HCT116 (cell line): ENCODE data around the gene FAM111A. TPM values are rescaled to one million over a fixed set of nuclear protein-coding genes. Genes with fewer than 3 reads are reported as not detected.

Experiments
- ATAC-seq: fragments of 200-7000 bp; cut with Tn5 transposase; 2 replicates; pipeline ENCODE4 v1.9.1; 2020; ENCODE audit warnings: mild to moderate bottlenecking, moderate library complexity
- BruUV-seq: library from RNA; stranded (reverse); fragments of 400-500 nt; replicated peaks from 2 replicates; lab custom pipeline; 2021; lab: Mats Ljungman, UMichigan
- CTCF ChIA-PET: fragments of 300-600 bp; sonication (Branson Sonifier 250); formaldehyde crosslinking; loops from one replicate; lab custom pipeline; 2021; ENCODE audit warnings: antibody characterized with exemption; lab: Charles Lee
- POLR2A ChIA-PET: fragments of 300-600, 350-600 bp; sonication (Branson Sonifier 250); formaldehyde crosslinking; loops from one replicate; lab custom pipeline; 2021; ENCODE audit warnings: antibody characterized with exemption; lab: Charles Lee
- RAD21 ChIA-PET, 2 experiments: fragments of 300-600 bp; sonication (Branson Sonifier 250); formaldehyde crosslinking; loops; one replicate each; lab custom pipeline; 2023; ENCODE audit warnings: low total read pairs in 2 of 2; ENCODE audit not compliant: uncharacterized antibody in 2 of 2, unreplicated experiment in 2 of 2, low non-redundant PET in 1 of 2; lab: Charles Lee
- DNase-seq: peaks from one replicate; pipeline ENCODE4 v3.0.0-alpha.2; 2010; ENCODE audit warnings: low read depth, low spot score
- H2AFZ ChIP-seq: fragments of 200-600 bp; shearing (Covaris generic), sonication (generic); 2 replicates; pipeline ENCODE4 v1.6.1; 2017; ENCODE audit warnings: low read depth, mixed run types, mixed read lengths, antibody characterized with exemption, low read length; ENCODE audit not compliant: poor library complexity, severe bottlenecking
- H3K27ac ChIP-seq: 2 replicates; pipeline ENCODE4 v1.5.1; 2012; ENCODE audit warnings: low read depth, low read length
- H3K27me3 ChIP-seq: fragments of 200-600 bp; sonication (generic); 2 replicates; pipeline ENCODE4 v1.6.1; 2016; ENCODE audit warnings: mixed run types, low read length, mixed read lengths; ENCODE audit not compliant: insufficient read depth
- H3K36me3 ChIP-seq, 2 experiments: fragments of 200-500 bp in 1 of 2; fragments of 200-600 bp in 1 of 2; sonication (Bioruptor generic) in 1 of 2; sonication (generic) in 1 of 2; 2 replicates each; pipeline versions ENCODE4 v1.5.1 to v1.6.1; 2014 to 2016; ENCODE audit warnings: low read length in 2 of 2, inconsistent platforms in 1 of 2, mixed read lengths in 1 of 2, mixed run types in 1 of 2; ENCODE audit not compliant: insufficient read depth in 2 of 2, control insufficient read depth in 1 of 2
- H3K4me1 ChIP-seq, 2 experiments: fragments of 200-600 bp in 1 of 2; sonication (generic) in 1 of 2; 2 replicates each; pipeline versions ENCODE4 v1.5.1 to v1.6.1; 2012 to 2017; ENCODE audit warnings: low read length in 2 of 2, inconsistent platforms in 1 of 2, mild to moderate bottlenecking in 1 of 2, mixed read lengths in 1 of 2, mixed run types in 1 of 2, moderate library complexity in 1 of 2; ENCODE audit not compliant: insufficient read depth in 2 of 2, control insufficient read depth in 1 of 2
- H3K4me2 ChIP-seq: fragments of 200-600 bp; sonication (generic); 2 replicates; pipeline ENCODE4 v1.6.1; 2017; ENCODE audit warnings: mixed run types, low read length, mixed read lengths
- H3K4me3 ChIP-seq, 2 experiments: fragments of 200-600 bp in 1 of 2; sonication (generic) in 1 of 2; replicated peaks in 1 of 2; 2 replicates each; pipeline ENCODE4 v1.5.1; 2011 to 2016; ENCODE audit warnings: low read length in 2 of 2, control low read depth in 1 of 2, low read depth in 1 of 2, mild to moderate bottlenecking in 1 of 2, mixed read lengths in 1 of 2, mixed run types in 1 of 2
- H3K79me2 ChIP-seq: fragments of 200-600 bp; sonication (generic); 2 replicates; pipeline ENCODE4 v1.6.1; 2017; ENCODE audit warnings: mild to moderate bottlenecking, mixed run types, low read length, moderate library complexity, mixed read lengths; ENCODE audit not compliant: insufficient read depth
- H3K9ac ChIP-seq: fragments of 200-600 bp; sonication (generic); 2 replicates; pipeline ENCODE4 v1.6.1; 2016; ENCODE audit warnings: low read length, mixed read lengths
- H3K9me2 ChIP-seq: fragments of 200-600 bp; sonication (generic), shearing (Covaris generic); 2 replicates; pipeline ENCODE4 v1.6.1; 2017; ENCODE audit warnings: mixed run types, mild to moderate bottlenecking, moderate library complexity; ENCODE audit not compliant: insufficient read depth
- H3K9me3 ChIP-seq, 2 experiments: fragments of 200-500 bp in 1 of 2; fragments of 200-600 bp in 1 of 2; sonication (Bioruptor generic) in 1 of 2; sonication (generic) in 1 of 2; 2 replicates each; pipeline ENCODE4 v1.6.1; 2014 to 2017; ENCODE audit warnings: low read length in 2 of 2, mixed read lengths in 2 of 2, inconsistent platforms in 1 of 2, low read depth in 1 of 2, mild to moderate bottlenecking in 1 of 2, mixed run types in 1 of 2, moderate library complexity in 1 of 2; ENCODE audit not compliant: control insufficient read depth in 1 of 2, insufficient read depth in 1 of 2
- H4K20me1 ChIP-seq: fragments of 200-600 bp; sonication (generic), shearing (Covaris generic); 2 replicates; pipeline ENCODE4 v1.6.1; 2017; ENCODE audit warnings: mixed run types, mild to moderate bottlenecking, moderate library complexity; ENCODE audit not compliant: insufficient read depth
- CBX3 ChIP-seq: IDR thresholded peaks from 2 replicates; pipeline ENCODE4 v1.6.1; 2012; ENCODE audit warnings: low read depth
- CTCF ChIP-seq, 3 experiments: fragments of 200-600 bp in 1 of 3; sonication (generic) in 1 of 3; IDR thresholded peaks in 2 of 3; conservative IDR thresholded peaks in 1 of 3; 2 replicates each; pipeline ENCODE4 v1.5.1; 2012 to 2017; ENCODE audit warnings: low read depth in 2 of 3, low read length in 2 of 3, antibody characterized with exemption in 1 of 3, borderline replicate concordance in 1 of 3, control low read depth in 1 of 3, mild to moderate bottlenecking in 1 of 3, mixed read lengths in 1 of 3, mixed run types in 1 of 3, moderate library complexity in 1 of 3; ENCODE audit not compliant: insufficient read depth in 1 of 3
- EGR1 ChIP-seq: IDR thresholded peaks from 2 replicates; pipeline ENCODE4 v1.6.1; 2012; ENCODE audit warnings: low read depth
- ELF1 ChIP-seq: IDR thresholded peaks from 2 replicates; pipeline ENCODE4 v1.6.1; 2012; ENCODE audit warnings: low read depth, borderline replicate concordance
- EZH2 ChIP-seq: fragments of 200-600 bp; sonication (generic); IDR thresholded peaks from 2 replicates; pipeline ENCODE4 v1.6.1; 2017; ENCODE audit warnings: antibody characterized with exemption, mixed run types
- JUND ChIP-seq: IDR thresholded peaks from 2 replicates; pipeline ENCODE4 v1.6.1; 2012
- POLR2A ChIP-seq: IDR thresholded peaks from 2 replicates; pipeline ENCODE4 v1.7.0; 2011; ENCODE audit warnings: borderline replicate concordance; ENCODE audit not compliant: insufficient read depth, insufficient read length; ENCODE audit errors: extremely low read depth
- RAD21 ChIP-seq: IDR thresholded peaks from 2 replicates; pipeline ENCODE4 v1.6.1; 2012; ENCODE audit warnings: low read depth, mild to moderate bottlenecking
- SP1 ChIP-seq: IDR thresholded peaks from 2 replicates; pipeline ENCODE4 v1.6.1; 2012; ENCODE audit warnings: low read depth
- TCF7L2 ChIP-seq: IDR thresholded peaks from 2 replicates; pipeline ENCODE4 v1.7.0; 2011; ENCODE audit warnings: borderline replicate concordance, inconsistent platforms; ENCODE audit not compliant: insufficient read depth, insufficient read length; ENCODE audit errors: extremely low read depth
- YY1 ChIP-seq: IDR thresholded peaks from 2 replicates; pipeline ENCODE4 v1.6.1; 2011; ENCODE audit warnings: low read length, low read depth, moderate library complexity, mild to moderate bottlenecking; ENCODE audit not compliant: insufficient replicate concordance; ENCODE audit errors: extremely low read depth
- ZBTB33 ChIP-seq: IDR thresholded peaks from 2 replicates; pipeline ENCODE4 v1.6.1; 2011; ENCODE audit warnings: mild to moderate bottlenecking, low read length, moderate library complexity; ENCODE audit not compliant: insufficient replicate concordance; ENCODE audit errors: extremely low read depth
- intact Hi-C: fragments of 100-400 bp; cut with micrococcal nuclease; formaldehyde crosslinking; loops from 2 replicates; pipeline ENCODE4 v1.10.0; 2022
- total RNA-seq: library from RNA; stranded (reverse); gene quantifications from one replicate; pipeline ENCODE4 v1.2.1, GENCODE V29; 2021; ENCODE audit not compliant: unreplicated experiment

FAM111A gene
- total RNA-seq, 1 experiment from 2014 or later: 30.3 TPM

GRCh38 chr11:59173080-59173963 lies 30.7 kb downstream of the FAM111A start:
- peak overlapping the region in 1 of 2 experiments; percentile 59; a peak in 3 of 4 replicates for H3K4me3 ChIP-seq
- H3K27me3 ChIP-seq: no peaks in the 10 kb centered on the region
- H2AFZ ChIP-seq: no peak overlapping the region
- no peak overlapping the region for H3K27ac ChIP-seq
- peaks cover 14 to 39% of the 10 kb centered on the region in 2 experiments; a peak in 3 of 4 replicates for H3K4me1 ChIP-seq
- ATAC-seq: no peak
- H3K4me2 ChIP-seq: peak overlapping the region; percentile 98
- ChIA-PET CTCF (interaction anchor here (2.1 to 2.7 kb wide), 3 partner anchors 8 to 13 kb away, joined by 23 to 68 read pairs (median 37); no protein-coding TSS in a partner anchor), RAD21 (interaction anchor here in 1 of 2 experiments (2.3 kb wide), 1 partner anchor 14 kb away, joined by 10 read pairs; no protein-coding TSS in a partner anchor), POLR2A (no interaction called here)
- no peaks in the 10 kb centered on the region for H4K20me1 ChIP-seq
- no peaks in the 10 kb centered on the region for H3K9me2 ChIP-seq
- H3K9me3 ChIP-seq: no peaks in the 10 kb centered on the region
- DNase-seq: no peak
- H3K9ac ChIP-seq: peak overlapping the region; percentile 47; the same call in 1 of the 2 replicates
- no peak for TF ChIP-seq SP1
- no peak for TF ChIP-seq YY1
- no peak for TF ChIP-seq EZH2
- no peak for TF ChIP-seq ZBTB33
- no peak for TF ChIP-seq ELF1
- no peak for TF ChIP-seq TCF7L2
- TF ChIP-seq CBX3: no peak
- TF ChIP-seq RAD21: no peak
- no peak for TF ChIP-seq CTCF (IDR thresholded peaks at IDR 0.05 in 2 of 3, conservative IDR thresholded peaks at IDR 0.05 in 1 of 3; ENCODE audit: borderline replicate concordance in 1 of 3, insufficient read depth in 1 of 3, low read depth in 2 of 3, low read length in 2 of 3)
- TF ChIP-seq JUND: no peak
- TF ChIP-seq POLR2A: no peak
- TF ChIP-seq EGR1: no peak
- intact Hi-C loops: no loop called here
- no peaks in the 10 kb centered on the region for H3K36me3 ChIP-seq
- BruUV-seq: no TSS peak
- no peaks in the 10 kb centered on the region for H3K79me2 ChIP-seq
